G401 (cell line): ENCODE results near the gene CLEC12A. TPM values are rescaled to one million over a fixed set of nuclear protein-coding genes. Genes with fewer than 3 reads are reported as not detected.

Source experiments
- DNase-seq: peaks from one replicate; pipeline ENCODE4 v3.0.0-alpha.2; 2015; ENCODE audit warnings: low spot score
- in situ Hi-C: cut with HindIII; loops from 2 replicates; pipeline ENCODE4 v1.10.0; 2016; ENCODE audit warnings: low sequenced_read_pairs, mixed read lengths
- total RNA-seq: library from RNA; depleted of rRNA; stranded (reverse); fragments of >200 nt; shearing (Covaris generic); gene quantifications from 2 replicates; pipeline ENCODE4 v1.2.3, GENCODE V29; 2014; rRNA removed

CLEC12A gene
- total RNA-seq, 1 experiment from 2014 or later: not detected

- in situ Hi-C loops: no loop called here
These were observed 56.1 kb downstream of the CLEC12A start for GRCh38 chr12:10027311-10027710.

GRCh38 chr12:10027721-10028120 is 56.5 kb downstream of the CLEC12A start:
- no peak for DNase-seq
- in situ Hi-C loops: no loop called here

More at GRCh38 chr12:10027311-10027710, 56.1 kb downstream of the CLEC12A start:
- no peak for DNase-seq

GRCh38 chr12:10030446-10030845 is 59.2 kb downstream of the CLEC12A start, which contains the start of gene CLEC9A:
TSS of gene CLEC9A (plus strand) at chr12:10030682. CDS start at chr12:10052688, 22,006 bp downstream.
- in situ Hi-C loops: no loop called here

GRCh38 chr12:10031321-10031720 is 60.1 kb downstream of the CLEC12A start:
- no peak for DNase-seq
- in situ Hi-C loops: no loop called here

More at GRCh38 chr12:10030446-10030845, 59.2 kb downstream of the CLEC12A start, which contains the start of gene CLEC9A:
- DNase-seq: no peak

GRCh38 chr12:10031771-10032175 is 60.6 kb downstream of the CLEC12A start:
- in situ Hi-C loops: no loop called here
- no peak for DNase-seq

GRCh38 chr12:10033783-10034545 is 62.8 kb downstream of the CLEC12A start:
- no peak for DNase-seq
- in situ Hi-C loops: no loop called here

Other genes starting within 250 kb of the CLEC12A start
- not detected in 2 replicates for gene CLECL1, start 238.3 kb upstream of the CLEC12A start, total RNA-seq
- not detected in 2 replicates for gene CD69, start 210.5 kb upstream of the CLEC12A start, total RNA-seq
- gene KLRF1, start 143.9 kb upstream of the CLEC12A start, total RNA-seq: not detected in 2 replicates
- not detected in 2 replicates for gene CLEC2B, start 102.1 kb upstream of the CLEC12A start, total RNA-seq
- gene KLRF2, start 89.9 kb upstream of the CLEC12A start, total RNA-seq: not detected in 2 replicates
- not detected in 2 replicates for gene CLEC2A, start 39.0 kb upstream of the CLEC12A start, total RNA-seq
- gene CLEC1B, start 27.7 kb downstream of the CLEC12A start, total RNA-seq: not detected in 2 replicates
- not detected in 2 replicates for gene CLEC12B, start 39.2 kb downstream of the CLEC12A start, total RNA-seq
- not detected in 2 replicates for gene CLEC9A, start 59.3 kb downstream of the CLEC12A start, total RNA-seq
- gene CLEC1A, start 127.6 kb downstream of the CLEC12A start, total RNA-seq: not detected in 2 replicates
- gene CLEC7A, start 158.8 kb downstream of the CLEC12A start, total RNA-seq: not detected in 2 replicates
- gene OLR1, start 200.7 kb downstream of the CLEC12A start, total RNA-seq: 0.37 and 4.3 TPM in 2 replicates
- gene TMEM52B, start 207.6 kb downstream of the CLEC12A start, total RNA-seq: 0.68 TPM in 1 of 2 replicates, not detected in the other
- gene GABARAPL1, start 241.5 kb downstream of the CLEC12A start, total RNA-seq: 37.6 and 88.9 TPM in 2 replicates